SH-SY5Y (cell line): ENCODE measurements around the gene CDADC1.

ENCODE experiments used
- GATA2 ChIP-seq: IDR thresholded peaks from 2 replicates; pipeline ENCODE4 v1.6.1; 2011; ENCODE audit warnings: mild to moderate bottlenecking, low read depth, low read length
- GATA3 ChIP-seq: IDR thresholded peaks from 2 replicates; pipeline ENCODE4 v1.6.1; 2011; ENCODE audit warnings: low read depth, mild to moderate bottlenecking, low read length, moderate library complexity

GRCh38 chr13:49305792-49306425, 58.2 kb downstream of the CDADC1 start:
- TF ChIP-seq GATA2 (no peak), GATA3 (no peak)
